SW480 (cell line): Measurements from ENCODE around the gene SOX8.

ENCODE experiments used
- DNase-seq: peaks from one replicate; pipeline ENCODE4 v3.0.0-alpha.2; 2016; ENCODE audit warnings: low spot score

The SOX8 gene

DNA sequence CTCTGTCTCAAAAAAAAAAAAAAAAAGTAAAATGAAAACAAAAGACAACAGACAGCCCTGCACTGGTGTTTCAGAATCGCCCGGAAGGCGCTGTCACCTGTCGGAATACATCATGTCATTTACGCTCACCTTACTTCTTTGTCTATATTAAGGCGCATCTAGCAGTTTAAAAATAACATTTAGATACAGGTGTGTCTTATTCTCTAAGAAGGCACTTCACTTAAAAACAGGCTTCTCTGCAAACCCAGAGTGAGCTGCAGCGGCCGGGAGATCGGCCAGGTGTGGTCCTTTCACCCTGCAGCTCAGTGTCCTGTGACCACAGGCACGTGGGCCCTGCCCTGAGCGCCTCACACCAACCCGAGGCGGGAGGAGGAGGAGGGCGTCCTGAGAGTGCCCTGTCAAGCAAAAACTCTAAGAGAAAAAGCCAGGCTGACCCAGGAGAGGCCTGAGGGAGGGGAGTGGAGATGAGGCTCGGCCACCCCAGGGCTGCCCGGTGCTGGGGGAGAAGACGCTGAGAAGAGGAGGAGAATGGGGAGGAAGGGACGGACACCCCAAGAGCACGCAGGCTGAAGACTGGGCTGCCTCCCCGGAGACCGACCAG, 7.5 kb upstream of the SOX8 start:
- DNase-seq, result peak; percentile 73

DNA sequence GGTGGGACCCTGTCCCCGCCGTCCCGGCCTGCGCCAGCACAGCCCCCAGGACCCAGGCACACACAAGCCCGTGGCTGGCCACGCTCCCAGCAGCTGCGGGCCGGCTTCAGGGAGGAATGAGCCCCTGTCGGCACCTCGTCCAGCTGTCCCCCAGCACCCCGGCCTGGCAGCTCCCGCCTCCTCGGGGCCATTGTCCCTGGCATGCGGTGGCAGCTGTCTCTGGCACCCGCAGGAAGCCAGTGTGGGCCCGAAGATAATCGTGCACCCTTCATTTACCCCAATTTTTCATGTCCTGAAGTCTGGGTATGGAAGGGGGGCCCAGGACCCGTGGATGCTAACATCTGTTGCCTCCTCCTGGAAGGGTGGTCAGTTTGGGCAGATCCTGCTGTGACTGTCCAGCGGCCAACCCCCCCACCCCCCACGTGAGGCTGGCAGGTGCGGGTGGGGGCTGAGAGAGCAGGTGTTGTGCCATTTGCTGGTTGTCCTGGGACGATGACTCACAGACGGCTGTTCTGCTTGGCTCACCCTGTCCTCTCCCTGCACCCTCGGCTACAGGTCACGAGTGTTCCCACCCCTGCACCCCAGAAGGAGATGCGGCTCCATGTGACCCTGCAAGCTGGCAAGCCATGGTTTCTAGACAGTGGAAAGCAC, 6.8 kb upstream of the SOX8 start:
- DNase-seq, result peak; percentile 73

DNA sequence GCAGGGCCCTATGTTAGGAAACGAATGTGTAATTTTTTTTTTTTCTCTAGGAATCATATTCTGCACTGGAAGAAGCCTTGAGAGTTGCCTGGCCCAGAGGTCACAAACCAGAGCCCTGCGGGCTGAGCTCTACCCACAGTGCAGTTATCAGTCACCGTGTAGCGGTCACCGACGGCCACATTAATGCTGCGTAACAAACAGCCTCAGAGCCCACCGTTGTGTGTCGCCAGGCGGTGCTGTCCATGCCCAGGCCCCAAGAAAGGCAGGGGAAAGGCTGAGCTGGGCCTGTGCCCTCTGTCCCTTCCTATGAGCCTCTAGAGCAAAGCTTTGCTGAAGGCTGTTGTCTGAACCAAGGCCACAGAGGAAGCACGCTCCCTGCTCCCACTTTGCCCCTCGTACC, 6.3 kb upstream of the SOX8 start:
- no peak for DNase-seq

- no peak for DNase-seq
Measured at GRCh38 chr16:976389-976931, 5.1 kb upstream of the SOX8 start.

GRCh38 chr16:977081-977701, 4.4 kb upstream of the SOX8 start:
- no peak for DNase-seq

GRCh38 chr16:977896-978295, 3.7 kb upstream of the SOX8 start:
- DNase-seq, result no peak

GRCh38 chr16:978403-978802, 3.2 kb upstream of the SOX8 start:
- DNase-seq, result no peak

DNA sequence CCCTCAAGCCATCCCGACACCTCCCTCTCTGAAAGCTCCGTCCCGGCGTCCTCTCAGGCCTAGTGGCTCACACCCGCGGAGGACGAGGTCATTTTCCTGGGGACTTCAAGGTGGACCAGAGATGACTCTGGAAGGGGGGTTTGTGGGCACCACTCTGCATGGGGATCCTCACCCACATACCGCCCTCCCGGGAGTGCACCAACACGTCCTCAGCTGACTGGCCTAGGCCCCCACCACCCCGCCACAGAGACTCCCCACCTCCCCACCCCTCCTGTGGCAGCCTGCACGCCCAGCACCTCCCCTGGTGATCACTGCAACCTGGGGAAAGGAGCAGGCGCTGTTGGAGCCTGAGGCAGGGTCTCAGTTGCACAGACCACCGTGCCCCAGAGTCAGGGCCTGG, 2.4 kb upstream of the SOX8 start:
- no peak for DNase-seq

GRCh38 chr16:979859-980594, 1.5 kb upstream of the SOX8 start:
- DNase-seq, result no peak

DNA sequence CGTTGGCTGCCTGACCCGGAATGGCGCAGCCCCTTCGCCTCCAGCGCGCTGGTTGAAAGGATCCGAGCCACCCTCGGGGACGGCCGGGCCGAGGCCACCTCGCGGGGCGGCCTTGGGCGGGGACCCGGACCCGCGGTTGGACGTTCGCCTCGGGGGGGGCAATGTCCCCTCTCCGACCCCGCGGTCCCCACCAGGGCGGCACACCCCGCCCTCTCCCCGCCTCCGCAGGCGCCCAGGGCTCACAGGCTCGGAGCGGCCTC, 1.0 kb upstream of the SOX8 start:
- DNase-seq, result no peak

DNA sequence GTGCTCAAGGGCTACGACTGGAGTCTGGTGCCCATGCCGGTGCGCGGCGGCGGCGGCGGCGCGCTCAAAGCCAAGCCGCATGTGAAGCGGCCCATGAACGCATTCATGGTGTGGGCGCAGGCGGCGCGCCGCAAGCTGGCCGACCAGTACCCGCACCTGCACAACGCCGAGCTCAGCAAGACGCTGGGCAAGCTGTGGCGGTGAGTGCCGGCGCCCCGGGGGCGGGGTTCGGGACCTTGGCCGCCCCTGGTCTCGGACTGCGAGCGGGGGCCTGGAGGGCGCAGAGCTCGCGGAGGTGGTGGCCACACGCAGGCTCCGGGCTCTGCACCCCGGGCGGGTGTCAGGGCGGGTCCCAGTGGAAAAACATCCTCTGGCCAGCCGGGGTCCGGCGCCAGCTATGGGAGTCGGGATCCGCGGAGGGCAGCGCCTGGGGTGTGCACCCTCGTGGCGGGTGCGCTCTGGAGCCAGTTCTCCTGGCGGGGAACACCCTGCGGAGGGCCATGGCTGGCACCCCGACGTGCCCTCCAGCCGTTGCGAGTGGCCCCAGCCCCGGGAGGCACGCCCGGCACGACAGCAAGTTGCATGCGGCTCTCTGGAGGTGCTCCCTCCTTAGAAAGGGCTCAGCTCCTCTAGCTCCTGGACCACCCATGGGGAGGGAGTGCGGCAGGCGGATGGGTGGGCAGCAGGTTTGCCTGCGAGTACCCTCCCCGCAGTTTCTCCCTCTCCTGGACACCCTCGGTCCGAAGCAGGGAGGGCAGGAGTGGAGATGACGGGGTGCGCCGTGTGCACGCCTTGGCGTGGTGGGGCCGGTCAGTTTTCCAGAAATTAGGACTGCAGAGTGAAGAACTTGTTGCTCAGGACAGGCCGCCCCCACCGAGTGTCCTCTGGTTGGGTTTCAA, 824 bp downstream of the SOX8 start:
- DNase-seq, result no peak

DNA sequence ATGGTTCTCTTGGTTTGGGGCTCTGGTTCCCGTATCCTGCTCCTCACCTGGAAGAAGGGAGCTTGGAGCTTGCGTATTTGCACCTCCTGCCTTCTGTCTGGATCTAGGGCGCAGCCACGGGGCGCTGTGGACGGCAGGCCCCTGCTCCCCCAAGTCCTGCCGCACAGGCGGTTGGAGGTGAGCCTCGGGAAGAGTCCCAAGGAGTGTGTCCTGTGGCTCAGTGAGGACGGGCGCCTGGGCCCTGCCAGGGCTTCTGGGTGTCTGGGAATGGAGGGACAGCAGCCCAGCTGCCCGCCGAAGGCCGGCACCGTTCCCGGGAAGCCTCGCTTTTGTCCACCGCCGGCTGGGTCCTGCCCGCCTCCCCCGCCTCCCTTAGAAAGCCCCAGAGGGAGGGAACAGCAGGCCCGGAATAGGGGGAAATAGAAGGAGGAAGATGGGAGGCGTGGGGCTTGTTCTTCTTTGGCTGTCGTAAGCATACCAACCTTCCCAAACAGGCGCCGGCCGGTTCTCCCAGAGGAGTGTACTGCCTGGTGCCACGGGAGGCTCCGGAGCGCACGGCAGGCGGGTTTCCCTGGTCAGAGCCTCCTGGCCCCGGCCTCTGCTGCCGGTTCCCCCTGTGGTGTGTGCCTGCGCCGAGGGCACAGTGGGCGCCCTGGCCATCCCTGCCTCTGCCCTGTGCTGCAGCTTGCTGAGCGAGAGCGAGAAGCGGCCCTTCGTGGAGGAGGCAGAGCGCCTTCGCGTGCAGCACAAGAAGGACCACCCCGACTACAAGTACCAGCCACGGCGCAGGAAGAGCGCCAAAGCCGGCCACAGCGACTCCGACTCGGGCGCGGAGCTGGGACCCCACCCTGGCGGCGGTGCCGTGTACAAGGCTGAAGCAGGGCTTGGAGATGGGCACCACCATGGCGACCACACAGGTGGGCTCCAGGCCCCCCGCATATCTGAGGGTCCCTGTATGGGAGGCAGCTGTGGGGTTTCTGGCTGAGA, 1.8 kb downstream of the SOX8 start:
- DNase-seq, result no peak

DNA sequence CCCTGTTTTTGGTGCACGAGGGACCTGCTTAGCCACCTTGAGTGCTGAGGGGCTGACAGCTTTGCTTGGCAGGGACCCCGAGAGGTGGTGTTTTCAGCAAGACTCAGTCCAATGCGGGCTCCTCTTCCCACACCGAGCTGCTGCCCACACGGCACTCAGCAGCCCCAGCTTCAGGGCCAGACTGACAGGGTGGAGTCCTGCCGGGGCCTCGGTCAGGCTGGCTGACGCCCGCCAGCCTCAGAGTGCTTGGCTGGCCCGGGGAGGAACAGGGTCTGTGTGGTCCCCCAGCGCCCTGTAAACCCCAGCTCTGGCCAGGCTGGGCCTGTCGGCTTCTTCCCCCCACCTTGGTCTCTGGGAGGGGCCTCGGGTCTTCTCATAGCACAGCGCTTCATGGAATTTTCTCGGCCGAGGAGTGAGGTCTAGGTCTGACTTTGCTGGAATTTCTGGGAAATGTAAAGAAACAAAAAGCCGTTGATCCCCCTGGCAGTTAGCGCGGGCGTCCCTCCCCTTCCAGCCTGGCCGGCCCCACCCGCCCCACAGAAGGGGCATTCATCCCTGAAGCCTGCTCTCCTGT, 2.6 kb downstream of the SOX8 start:
- no peak for DNase-seq

- no peak for DNase-seq
Measured at GRCh38 chr16:984736-985636, 3.4 kb downstream of the SOX8 start.

DNA sequence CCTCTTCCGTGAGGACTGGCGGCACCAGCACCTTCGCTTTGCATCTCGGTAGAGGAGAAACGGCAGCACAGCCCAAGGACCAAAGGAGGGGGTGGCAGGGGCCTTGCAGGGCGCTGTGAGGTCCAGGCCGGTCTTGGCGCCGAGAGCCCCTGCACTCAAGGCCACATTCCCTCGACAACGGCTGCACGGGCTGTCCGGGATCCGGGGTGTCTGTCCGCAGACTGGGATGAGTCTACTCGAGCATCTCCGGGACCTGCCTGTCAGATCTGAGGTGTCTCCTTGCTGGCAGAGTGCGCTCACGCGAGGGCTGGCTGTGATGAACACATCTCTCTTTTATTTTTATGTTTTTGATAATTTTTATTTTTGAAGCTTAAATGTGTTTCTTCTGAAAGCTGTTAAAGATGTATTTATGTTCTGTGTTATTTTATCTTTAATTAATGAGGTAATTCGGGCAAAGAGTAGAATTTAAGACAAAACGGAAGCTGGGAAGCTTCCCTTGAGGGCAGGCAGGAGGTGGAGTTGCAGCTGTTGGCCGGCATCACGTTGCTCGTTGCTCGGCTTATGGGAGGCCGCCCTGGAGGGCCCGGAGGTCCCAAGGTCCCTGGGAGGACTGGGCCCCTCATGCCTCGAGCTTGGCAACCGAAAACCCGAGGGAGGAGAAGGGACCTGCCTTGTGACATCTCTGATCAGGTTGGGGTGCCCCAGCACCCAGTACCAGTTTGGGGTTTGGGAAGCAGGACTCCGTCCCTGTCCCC, 4.3 kb downstream of the SOX8 start:
- no peak for DNase-seq

DNA sequence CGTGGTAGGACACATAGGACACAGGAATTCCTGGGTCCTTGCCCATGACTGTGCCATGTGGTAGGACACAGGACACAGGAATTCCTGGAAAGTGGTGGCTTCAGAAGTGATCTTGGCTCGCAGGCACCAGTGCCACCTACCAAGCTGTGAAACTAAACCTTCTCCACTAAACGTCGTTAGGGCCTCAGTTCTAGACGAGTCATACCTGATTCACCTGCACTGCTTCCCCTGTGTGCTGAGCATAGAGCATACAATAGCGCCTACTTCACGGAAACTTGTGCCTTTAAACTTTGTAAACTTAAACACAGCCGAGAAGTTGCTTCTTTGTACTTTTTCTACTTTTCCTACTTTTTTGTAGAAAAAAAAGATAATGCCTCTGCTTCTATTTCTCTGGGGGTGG, 4.8 kb downstream of the SOX8 start:
- no peak for DNase-seq

- DNase-seq, result no peak
Measured at GRCh38 chr16:986925-987582, 5.5 kb downstream of the SOX8 start.

DNA sequence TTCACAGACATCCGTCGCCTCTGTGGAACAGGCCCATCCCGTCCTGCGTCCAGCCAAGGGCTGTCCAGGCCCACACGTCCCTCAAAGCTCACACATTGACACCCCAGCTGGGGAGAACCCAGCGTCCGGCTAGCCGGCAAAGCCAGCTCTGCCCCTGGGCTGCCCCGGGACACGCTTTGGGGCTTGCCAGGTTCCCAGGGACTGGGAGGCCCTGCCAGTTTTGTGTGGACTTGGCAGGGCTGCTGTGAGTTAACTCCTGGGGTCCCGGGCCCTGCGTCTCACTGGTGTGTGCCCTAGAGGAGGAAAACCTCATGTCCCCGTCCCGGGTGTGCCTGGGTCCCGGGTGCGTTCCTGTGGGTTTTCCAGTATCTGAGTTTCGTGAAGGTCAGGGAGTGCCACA, 6.3 kb downstream of the SOX8 start:
- no peak for DNase-seq
